ENCODE data around the gene TMEM98.
"Not testable (repeated sequence)": the region's sequence is repeated elsewhere in the genome, so short reads cannot be mapped to it uniquely, and the experiment has no call there.

The TMEM98 gene

GRCh38 chr17:32949181-32949580, 21.2 kb downstream of the TMEM98 start:
- H3K4me3 ChIP-seq (ENCODE audit: low read depth in 1 of 2, low read length in 2 of 2) = no peak overlapping the region
- H3K36me3 ChIP-seq (ENCODE audit: insufficient read depth, low read length) = no peaks in the 10 kb centered on the region
- H3K27me3 ChIP-seq (ENCODE audit: insufficient read depth, low read length, poor library complexity) = peaks cover 6% of the 10 kb centered on the region
- TF ChIP-seq EZH2 (IDR thresholded peaks at IDR 0.05; ENCODE audit: borderline replicate concordance, low read depth, low read length, severe bottlenecking) = no peak
- no peak for TF ChIP-seq CTCF (IDR thresholded peaks at IDR 0.05; ENCODE audit: borderline replicate concordance, extremely low read depth, low read length, poor library complexity, severe bottlenecking)
- no peaks in the 10 kb centered on the region for H3K9me3 ChIP-seq (ENCODE audit: insufficient read depth, low read length, severe bottlenecking)
- no peaks in the 10 kb centered on the region for H3K79me2 ChIP-seq (ENCODE audit: insufficient read depth, low read length)
- H3K27ac ChIP-seq (ENCODE audit: low read length) = no peak overlapping the region
- no peak overlapping the region for H2AFZ ChIP-seq (ENCODE audit: low read depth, low read length)
- H4K20me1 ChIP-seq (ENCODE audit: insufficient read depth, low read length) = no peaks in the 10 kb centered on the region
- DNase-seq (no peak), ATAC-seq (ENCODE audit: insufficient read depth, low read depth) (no peak)
- H3K4me2 ChIP-seq (ENCODE audit: insufficient read depth, low read length) = no peak overlapping the region
- H3K9ac ChIP-seq (ENCODE audit: low read depth, low read length) = no peak overlapping the region
- H3K4me1 ChIP-seq (ENCODE audit: insufficient read depth, low read length) = no peaks in the 10 kb centered on the region

- ATAC-seq (ENCODE audit: insufficient read depth, low read depth); H3K9me3 ChIP-seq (ENCODE audit: insufficient read depth, low read length, severe bottlenecking); DNase-seq; H2AFZ ChIP-seq (ENCODE audit: low read depth, low read length); H3K4me3 ChIP-seq (ENCODE audit: low read depth in 1 of 2, low read length in 2 of 2); H3K4me1 ChIP-seq (ENCODE audit: insufficient read depth, low read length); H3K79me2 ChIP-seq (ENCODE audit: insufficient read depth, low read length); H3K27ac ChIP-seq (ENCODE audit: low read length); H3K9ac ChIP-seq (ENCODE audit: low read depth, low read length); H3K36me3 ChIP-seq (ENCODE audit: insufficient read depth, low read length); H3K4me2 ChIP-seq (ENCODE audit: insufficient read depth, low read length); H3K27me3 ChIP-seq (ENCODE audit: insufficient read depth, low read length, poor library complexity); H4K20me1 ChIP-seq (ENCODE audit: insufficient read depth, low read length): not testable (repeated sequence)
Observed at GRCh38 chr17:32952491-32952890, 24.5 kb downstream of the TMEM98 start.

- Histone ChIP-seq H3K36me3 (ENCODE audit: insufficient read depth, low read length) (no peaks in the 10 kb centered on the region), H3K4me1 (ENCODE audit: insufficient read depth, low read length) (no peaks in the 10 kb centered on the region), H3K9me3 (ENCODE audit: insufficient read depth, low read length, severe bottlenecking) (no peaks in the 10 kb centered on the region), H3K4me2 (ENCODE audit: insufficient read depth, low read length) (no peak overlapping the region), H3K9ac (ENCODE audit: low read depth, low read length) (no peak overlapping the region), H4K20me1 (ENCODE audit: insufficient read depth, low read length) (no peaks in the 10 kb centered on the region), H3K27ac (ENCODE audit: low read length) (no peak overlapping the region), H3K27me3 (ENCODE audit: insufficient read depth, low read length, poor library complexity) (peaks cover 8% of the 10 kb centered on the region), H2AFZ (ENCODE audit: low read depth, low read length) (no peak overlapping the region), H3K79me2 (ENCODE audit: insufficient read depth, low read length) (no peaks in the 10 kb centered on the region), H3K4me3 (ENCODE audit: low read depth in 1 of 2, low read length in 2 of 2) (no peak overlapping the region)
- ATAC-seq (ENCODE audit: insufficient read depth, low read depth) (no peak), DNase-seq (no peak)
- TF ChIP-seq EZH2 (IDR thresholded peaks at IDR 0.05; ENCODE audit: borderline replicate concordance, low read depth, low read length, severe bottlenecking) = no peak
- TF ChIP-seq CTCF (IDR thresholded peaks at IDR 0.05; ENCODE audit: borderline replicate concordance, extremely low read depth, low read length, poor library complexity, severe bottlenecking) = no peak
Observed at GRCh38 chr17:32953045-32953444, 25.1 kb downstream of the TMEM98 start.

- DNase-seq = no peak
- TF ChIP-seq EZH2 (IDR thresholded peaks at IDR 0.05; ENCODE audit: borderline replicate concordance, low read depth, low read length, severe bottlenecking) (no peak), CTCF (IDR thresholded peaks at IDR 0.05; ENCODE audit: borderline replicate concordance, extremely low read depth, low read length, poor library complexity, severe bottlenecking) (no peak)
- Histone ChIP-seq H3K27me3 (ENCODE audit: insufficient read depth, low read length, poor library complexity) (peaks cover 8% of the 10 kb centered on the region), H3K4me2 (ENCODE audit: insufficient read depth, low read length) (no peak overlapping the region), H3K9me3 (ENCODE audit: insufficient read depth, low read length, severe bottlenecking) (no peaks in the 10 kb centered on the region), H3K4me1 (ENCODE audit: insufficient read depth, low read length) (no peaks in the 10 kb centered on the region), H3K36me3 (ENCODE audit: insufficient read depth, low read length) (no peaks in the 10 kb centered on the region), H3K79me2 (ENCODE audit: insufficient read depth, low read length) (no peaks in the 10 kb centered on the region), H3K27ac (ENCODE audit: low read length) (no peak overlapping the region), H4K20me1 (ENCODE audit: insufficient read depth, low read length) (no peaks in the 10 kb centered on the region), H2AFZ (ENCODE audit: low read depth, low read length) (no peak overlapping the region), H3K9ac (ENCODE audit: low read depth, low read length) (no peak overlapping the region), H3K4me3 (ENCODE audit: low read depth in 1 of 2, low read length in 2 of 2) (no peak overlapping the region)
- no peak for ATAC-seq (ENCODE audit: insufficient read depth, low read depth)
Observed at GRCh38 chr17:32953857-32954256, 25.9 kb downstream of the TMEM98 start.

Measured in DND-41 (cell line).